WTC11 (cell line): ENCODE measurements around the gene WNT3. TPM values are rescaled to one million over a fixed set of nuclear protein-coding genes. Genes with fewer than 3 reads are reported as not detected.

Experiments used
- ATAC-seq: fragments of 200-7000 bp; cut with Tn5 transposase; 2 replicates; pipeline ENCODE4 v1.10.0; 2021; ENCODE audit warnings: mild to moderate bottlenecking, moderate library complexity
- CTCF ChIA-PET: fragments of 300-600 bp; sonication (Branson Sonifier 250); formaldehyde crosslinking; loops from one replicate; lab custom pipeline; 2021; ENCODE audit warnings: antibody characterized with exemption; lab: Charles Lee
- POLR2A ChIA-PET: fragments of 350-600 bp; sonication (Branson Sonifier 250); formaldehyde crosslinking; loops from one replicate; lab custom pipeline; 2021; ENCODE audit warnings: antibody characterized with exemption; lab: Charles Lee
- DNase-seq: peaks from one replicate; pipeline ENCODE4 v3.0.0; 2021; ENCODE audit warnings: low spot score
- H3K27ac Mint-ChIP-seq: 2 replicates; pipeline ENCODE4 v1.8.0; 2021; ENCODE audit warnings: mixed read lengths
- H3K27me3 Mint-ChIP-seq: 2 replicates; pipeline ENCODE4 v1.8.0; 2021; ENCODE audit warnings: low read depth, mild to moderate bottlenecking, moderate library complexity, mixed read lengths
- H3K36me3 Mint-ChIP-seq: 2 replicates; pipeline ENCODE4 v1.8.0; 2021; ENCODE audit warnings: mixed read lengths
- H3K4me1 Mint-ChIP-seq: 2 replicates; pipeline ENCODE4 v1.8.0; 2022; ENCODE audit warnings: mixed read lengths
- H3K4me3 Mint-ChIP-seq: 2 replicates; pipeline ENCODE4 v1.8.0; 2021; ENCODE audit warnings: mild to moderate bottlenecking, moderate library complexity, mixed read lengths
- H3K9me3 Mint-ChIP-seq: 2 replicates; pipeline ENCODE4 v1.8.0; 2021; ENCODE audit warnings: mixed read lengths
- CBFB ChIP-seq: sonication (generic); formaldehyde crosslinking; IDR thresholded peaks from 2 replicates; pipeline ENCODE4 v1.8.1; 2022; ENCODE audit warnings: mild to moderate bottlenecking, low read depth, missing genetic modification reagents
- CREB1 ChIP-seq: sonication (generic); formaldehyde crosslinking; IDR thresholded peaks from 2 replicates; pipeline ENCODE4 v1.8.0; 2023; ENCODE audit warnings: mild to moderate bottlenecking, missing genetic modification reagents
- ESRRA ChIP-seq: sonication (generic); formaldehyde crosslinking; IDR thresholded peaks from 2 replicates; pipeline ENCODE4 v1.8.1; 2022; ENCODE audit warnings: mild to moderate bottlenecking, missing genetic modification reagents, borderline replicate concordance
- FOXJ3 ChIP-seq: sonication (generic); formaldehyde crosslinking; IDR thresholded peaks from 2 replicates; pipeline ENCODE4 v1.9.0; 2021; ENCODE audit warnings: missing genetic modification reagents, mild to moderate bottlenecking, borderline replicate concordance
- KAT7 ChIP-seq: sonication (generic); formaldehyde crosslinking; IDR thresholded peaks from 2 replicates; pipeline ENCODE4 v1.8.1; 2023; ENCODE audit warnings: missing genetic modification reagents, mild to moderate bottlenecking, borderline replicate concordance
- ZNF121 ChIP-seq: sonication (generic); formaldehyde crosslinking; IDR thresholded peaks from 2 replicates; pipeline ENCODE4 v1.8.0; 2023; ENCODE audit warnings: missing genetic modification reagents
- ZNF138 ChIP-seq: sonication (generic); formaldehyde crosslinking; conservative IDR thresholded peaks from 2 replicates; pipeline ENCODE4 v1.8.1; 2022; ENCODE audit warnings: mild to moderate bottlenecking, moderate library complexity, missing genetic modification reagents
- ZNF219 ChIP-seq: sonication (generic); formaldehyde crosslinking; IDR thresholded peaks from 2 replicates; pipeline ENCODE4 v1.8.0; 2023; ENCODE audit warnings: missing genetic modification reagents, mild to moderate bottlenecking, borderline replicate concordance
- ZNF232 ChIP-seq: sonication (generic); formaldehyde crosslinking; IDR thresholded peaks from 2 replicates; pipeline ENCODE4 v1.8.0; 2022; ENCODE audit warnings: mild to moderate bottlenecking, missing genetic modification reagents
- ZNF423 ChIP-seq: fragments of 250-450 bp; sonication (Bioruptor Pico); IDR thresholded peaks from 2 replicates; pipeline ENCODE4 v2.1.2; 2022; ENCODE audit warnings: mild to moderate bottlenecking, moderate library complexity
- total RNA-seq: library from RNA; stranded (reverse); gene quantifications from 3 replicates; pipeline ENCODE4 v1.2.3, GENCODE V29; 2021
- TF ChIP-seq, protein P1 (sequence below): sonication (generic); formaldehyde crosslinking; IDR thresholded peaks from 2 replicates; pipeline ENCODE4 v1.8.0; 2022; ENCODE audit warnings: mild to moderate bottlenecking, missing genetic modification reagents
- TF ChIP-seq, protein P2 (sequence below): sonication (generic); formaldehyde crosslinking; IDR thresholded peaks from 2 replicates; pipeline ENCODE4 v1.8.0; 2022; ENCODE audit warnings: missing genetic modification reagents
- TF ChIP-seq, protein P3 (sequence below): sonication (generic); formaldehyde crosslinking; conservative IDR thresholded peaks from 2 replicates; pipeline ENCODE4 v1.8.1; 2022; ENCODE audit warnings: mild to moderate bottlenecking, missing genetic modification reagents
- TF ChIP-seq, protein P4 (sequence below): sonication (generic); formaldehyde crosslinking; IDR thresholded peaks from 2 replicates; pipeline ENCODE4 v1.8.0; 2023; ENCODE audit warnings: missing genetic modification reagents, mild to moderate bottlenecking, borderline replicate concordance
- TF ChIP-seq, protein P5 (sequence below): sonication (generic); formaldehyde crosslinking; IDR thresholded peaks from 2 replicates; pipeline ENCODE4 v1.8.1; 2022; ENCODE audit warnings: mild to moderate bottlenecking, missing genetic modification reagents, moderate library complexity, borderline replicate concordance
- TF ChIP-seq, protein P6 (sequence below): fragments of 250-450 bp; sonication (Bioruptor Pico); IDR thresholded peaks from 2 replicates; pipeline ENCODE4 v1.8.0; 2021; ENCODE audit warnings: mild to moderate bottlenecking
- TF ChIP-seq, protein P7 (sequence below): sonication (generic); formaldehyde crosslinking; IDR thresholded peaks from 2 replicates; pipeline ENCODE4 v1.8.1; 2023; ENCODE audit warnings: mild to moderate bottlenecking, missing genetic modification reagents
- TF ChIP-seq, protein P8 (sequence below): fragments of 250-450 bp; sonication (Bioruptor Pico); IDR thresholded peaks from 2 replicates; pipeline ENCODE4 v1.9.0; 2021; ENCODE audit warnings: mild to moderate bottlenecking

Gene WNT3
- total RNA-seq, 1 experiment from 2014 or later = 14.1 TPM

DNA sequence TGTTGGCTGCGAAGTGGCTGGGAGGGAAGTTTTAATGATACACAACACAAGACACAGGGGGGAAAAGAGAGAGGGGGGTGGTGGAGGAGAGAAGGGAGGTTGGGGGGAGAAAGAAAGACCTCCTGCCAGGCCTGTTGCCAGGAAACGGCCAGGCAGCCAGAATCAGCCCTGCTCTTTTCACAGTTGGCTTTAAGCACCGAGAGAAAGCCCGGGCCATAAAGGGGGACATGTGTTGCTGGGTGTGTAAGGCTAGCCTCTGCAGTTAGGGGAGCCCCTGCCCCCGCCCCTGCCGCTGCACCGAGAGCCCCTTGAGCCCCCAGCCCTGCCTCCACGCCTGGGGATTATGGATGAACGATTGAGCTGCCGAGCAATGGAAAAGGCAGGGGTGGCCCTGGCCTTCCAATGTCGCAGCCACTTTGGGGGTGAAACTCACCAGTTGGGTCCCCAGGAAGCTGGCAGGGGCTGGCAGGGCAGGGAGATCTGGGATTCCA is 13.9 kb upstream of the WNT3 start:
- TF ChIP-seq CREB1 (CRISPR knock-in tag) (no peak), KAT7 (no peak), ZNF219 (no peak), CBFB (no peak), ZNF423 (CRISPR knock-in tag) (no peak), ESRRA (CRISPR knock-in tag) (no peak), FOXJ3 (CRISPR knock-in tag) (no peak)
- TF ChIP-seq, protein P1, sequence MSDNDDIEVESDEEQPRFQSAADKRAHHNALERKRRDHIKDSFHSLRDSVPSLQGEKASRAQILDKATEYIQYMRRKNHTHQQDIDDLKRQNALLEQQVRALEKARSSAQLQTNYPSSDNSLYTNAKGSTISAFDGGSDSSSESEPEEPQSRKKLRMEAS = no peak
- TF ChIP-seq, protein P2, sequence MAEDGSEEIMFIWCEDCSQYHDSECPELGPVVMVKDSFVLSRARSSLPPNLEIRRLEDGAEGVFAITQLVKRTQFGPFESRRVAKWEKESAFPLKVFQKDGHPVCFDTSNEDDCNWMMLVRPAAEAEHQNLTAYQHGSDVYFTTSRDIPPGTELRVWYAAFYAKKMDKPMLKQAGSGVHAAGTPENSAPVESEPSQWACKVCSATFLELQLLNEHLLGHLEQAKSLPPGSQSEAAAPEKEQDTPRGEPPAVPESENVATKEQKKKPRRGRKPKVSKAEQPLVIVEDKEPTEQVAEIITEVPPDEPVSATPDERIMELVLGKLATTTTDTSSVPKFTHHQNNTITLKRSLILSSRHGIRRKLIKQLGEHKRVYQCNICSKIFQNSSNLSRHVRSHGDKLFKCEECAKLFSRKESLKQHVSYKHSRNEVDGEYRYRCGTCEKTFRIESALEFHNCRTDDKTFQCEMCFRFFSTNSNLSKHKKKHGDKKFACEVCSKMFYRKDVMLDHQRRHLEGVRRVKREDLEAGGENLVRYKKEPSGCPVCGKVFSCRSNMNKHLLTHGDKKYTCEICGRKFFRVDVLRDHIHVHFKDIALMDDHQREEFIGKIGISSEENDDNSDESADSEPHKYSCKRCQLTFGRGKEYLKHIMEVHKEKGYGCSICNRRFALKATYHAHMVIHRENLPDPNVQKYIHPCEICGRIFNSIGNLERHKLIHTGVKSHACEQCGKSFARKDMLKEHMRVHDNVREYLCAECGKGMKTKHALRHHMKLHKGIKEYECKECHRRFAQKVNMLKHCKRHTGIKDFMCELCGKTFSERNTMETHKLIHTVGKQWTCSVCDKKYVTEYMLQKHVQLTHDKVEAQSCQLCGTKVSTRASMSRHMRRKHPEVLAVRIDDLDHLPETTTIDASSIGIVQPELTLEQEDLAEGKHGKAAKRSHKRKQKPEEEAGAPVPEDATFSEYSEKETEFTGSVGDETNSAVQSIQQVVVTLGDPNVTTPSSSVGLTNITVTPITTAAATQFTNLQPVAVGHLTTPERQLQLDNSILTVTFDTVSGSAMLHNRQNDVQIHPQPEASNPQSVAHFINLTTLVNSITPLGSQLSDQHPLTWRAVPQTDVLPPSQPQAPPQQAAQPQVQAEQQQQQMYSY (CRISPR knock-in tag) = no peak
- TF ChIP-seq, protein P3, sequence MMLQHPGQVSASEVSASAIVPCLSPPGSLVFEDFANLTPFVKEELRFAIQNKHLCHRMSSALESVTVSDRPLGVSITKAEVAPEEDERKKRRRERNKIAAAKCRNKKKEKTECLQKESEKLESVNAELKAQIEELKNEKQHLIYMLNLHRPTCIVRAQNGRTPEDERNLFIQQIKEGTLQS (CRISPR knock-in tag) = no peak
- TF ChIP-seq, protein P4, sequence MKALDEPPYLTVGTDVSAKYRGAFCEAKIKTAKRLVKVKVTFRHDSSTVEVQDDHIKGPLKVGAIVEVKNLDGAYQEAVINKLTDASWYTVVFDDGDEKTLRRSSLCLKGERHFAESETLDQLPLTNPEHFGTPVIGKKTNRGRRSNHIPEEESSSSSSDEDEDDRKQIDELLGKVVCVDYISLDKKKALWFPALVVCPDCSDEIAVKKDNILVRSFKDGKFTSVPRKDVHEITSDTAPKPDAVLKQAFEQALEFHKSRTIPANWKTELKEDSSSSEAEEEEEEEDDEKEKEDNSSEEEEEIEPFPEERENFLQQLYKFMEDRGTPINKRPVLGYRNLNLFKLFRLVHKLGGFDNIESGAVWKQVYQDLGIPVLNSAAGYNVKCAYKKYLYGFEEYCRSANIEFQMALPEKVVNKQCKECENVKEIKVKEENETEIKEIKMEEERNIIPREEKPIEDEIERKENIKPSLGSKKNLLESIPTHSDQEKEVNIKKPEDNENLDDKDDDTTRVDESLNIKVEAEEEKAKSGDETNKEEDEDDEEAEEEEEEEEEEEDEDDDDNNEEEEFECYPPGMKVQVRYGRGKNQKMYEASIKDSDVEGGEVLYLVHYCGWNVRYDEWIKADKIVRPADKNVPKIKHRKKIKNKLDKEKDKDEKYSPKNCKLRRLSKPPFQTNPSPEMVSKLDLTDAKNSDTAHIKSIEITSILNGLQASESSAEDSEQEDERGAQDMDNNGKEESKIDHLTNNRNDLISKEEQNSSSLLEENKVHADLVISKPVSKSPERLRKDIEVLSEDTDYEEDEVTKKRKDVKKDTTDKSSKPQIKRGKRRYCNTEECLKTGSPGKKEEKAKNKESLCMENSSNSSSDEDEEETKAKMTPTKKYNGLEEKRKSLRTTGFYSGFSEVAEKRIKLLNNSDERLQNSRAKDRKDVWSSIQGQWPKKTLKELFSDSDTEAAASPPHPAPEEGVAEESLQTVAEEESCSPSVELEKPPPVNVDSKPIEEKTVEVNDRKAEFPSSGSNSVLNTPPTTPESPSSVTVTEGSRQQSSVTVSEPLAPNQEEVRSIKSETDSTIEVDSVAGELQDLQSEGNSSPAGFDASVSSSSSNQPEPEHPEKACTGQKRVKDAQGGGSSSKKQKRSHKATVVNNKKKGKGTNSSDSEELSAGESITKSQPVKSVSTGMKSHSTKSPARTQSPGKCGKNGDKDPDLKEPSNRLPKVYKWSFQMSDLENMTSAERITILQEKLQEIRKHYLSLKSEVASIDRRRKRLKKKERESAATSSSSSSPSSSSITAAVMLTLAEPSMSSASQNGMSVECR (CRISPR knock-in tag) = no peak
- TF ChIP-seq, protein P5, sequence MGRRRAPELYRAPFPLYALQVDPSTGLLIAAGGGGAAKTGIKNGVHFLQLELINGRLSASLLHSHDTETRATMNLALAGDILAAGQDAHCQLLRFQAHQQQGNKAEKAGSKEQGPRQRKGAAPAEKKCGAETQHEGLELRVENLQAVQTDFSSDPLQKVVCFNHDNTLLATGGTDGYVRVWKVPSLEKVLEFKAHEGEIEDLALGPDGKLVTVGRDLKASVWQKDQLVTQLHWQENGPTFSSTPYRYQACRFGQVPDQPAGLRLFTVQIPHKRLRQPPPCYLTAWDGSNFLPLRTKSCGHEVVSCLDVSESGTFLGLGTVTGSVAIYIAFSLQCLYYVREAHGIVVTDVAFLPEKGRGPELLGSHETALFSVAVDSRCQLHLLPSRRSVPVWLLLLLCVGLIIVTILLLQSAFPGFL (CRISPR knock-in tag) = no peak
- no peaks in the 10 kb centered on the region for H3K9me3 Mint-ChIP-seq
- POLR2A ChIA-PET = interaction anchor here (0.6 kb wide), 1 partner anchor 877 kb away, joined by 3 read pairs; no protein-coding TSS in a partner anchor
- no peaks in the 10 kb centered on the region for H3K36me3 Mint-ChIP-seq
- ATAC-seq (peak; percentile 13; the same call in 1 of the 2 replicates), DNase-seq (no peak)
- H3K27me3 Mint-ChIP-seq = peaks cover 34% of the 10 kb centered on the region
- H3K27ac Mint-ChIP-seq = no peak overlapping the region
- H3K4me3 Mint-ChIP-seq = no peak overlapping the region
- CTCF ChIA-PET = interaction anchor here (1.0 to 2.7 kb wide), 7 partner anchors 10 to 110 kb away, joined by 3 to 13 read pairs (median 8); no protein-coding TSS in a partner anchor
- peaks cover 42% of the 10 kb centered on the region for H3K4me1 Mint-ChIP-seq

DNA sequence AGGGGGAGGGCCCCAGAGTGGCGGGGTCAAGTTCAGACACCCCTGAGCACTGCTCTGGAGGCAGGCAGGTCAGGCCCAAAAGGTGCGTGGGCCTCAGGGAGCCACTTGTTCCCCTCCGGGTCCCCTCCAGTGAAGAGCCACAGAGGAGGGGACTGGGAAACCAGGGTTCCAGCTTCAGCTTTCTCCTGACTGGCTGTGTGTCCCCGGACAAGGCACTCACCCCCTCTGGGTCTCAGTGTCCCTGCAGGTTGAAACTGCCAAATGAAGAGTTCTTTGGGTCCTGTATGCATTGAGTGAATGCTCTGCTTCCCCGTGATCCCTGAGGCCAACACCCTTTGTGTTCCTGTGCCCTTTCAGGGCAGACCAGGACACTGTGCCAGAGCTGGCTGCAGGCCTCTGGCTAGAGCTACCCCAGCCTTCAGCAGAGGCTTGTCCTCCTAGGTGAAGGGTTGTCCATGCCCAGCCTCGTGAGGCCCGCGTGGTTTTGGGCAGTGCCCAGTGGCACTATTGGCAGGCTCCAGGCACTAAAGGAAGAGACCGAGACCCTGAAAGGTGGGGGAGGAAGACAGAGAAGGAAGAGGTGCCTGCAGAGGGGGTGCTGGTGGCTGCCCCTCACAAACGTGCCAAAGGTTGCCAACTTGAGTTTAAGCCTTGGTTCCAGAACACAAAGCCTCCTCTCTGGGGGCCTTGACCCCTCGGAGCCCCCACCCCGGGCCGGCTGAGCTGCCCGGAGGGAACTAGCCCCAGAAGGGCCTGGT is 13.3 kb upstream of the WNT3 start:
- no peak overlapping the region for H3K27ac Mint-ChIP-seq
- peaks cover 42% of the 10 kb centered on the region for H3K4me1 Mint-ChIP-seq
- peaks cover 38% of the 10 kb centered on the region for H3K27me3 Mint-ChIP-seq
- H3K4me3 Mint-ChIP-seq = peak overlapping the region; percentile 36
- POLR2A ChIA-PET = no interaction called here
- ATAC-seq = no peak
- CTCF ChIA-PET = interaction anchor here (1.9 to 2.7 kb wide), 3 partner anchors 9 to 110 kb away, joined by 12 to 13 read pairs (median 12); no protein-coding TSS in a partner anchor
- H3K9me3 Mint-ChIP-seq = no peaks in the 10 kb centered on the region
- H3K36me3 Mint-ChIP-seq = no peaks in the 10 kb centered on the region
- DNase-seq = no peak
- no peak for TF ChIP-seq KAT7
- TF ChIP-seq ZNF138 (CRISPR knock-in tag) = no peak
- no peak for TF ChIP-seq ZNF232 (CRISPR knock-in tag)
- TF ChIP-seq, protein P6, sequence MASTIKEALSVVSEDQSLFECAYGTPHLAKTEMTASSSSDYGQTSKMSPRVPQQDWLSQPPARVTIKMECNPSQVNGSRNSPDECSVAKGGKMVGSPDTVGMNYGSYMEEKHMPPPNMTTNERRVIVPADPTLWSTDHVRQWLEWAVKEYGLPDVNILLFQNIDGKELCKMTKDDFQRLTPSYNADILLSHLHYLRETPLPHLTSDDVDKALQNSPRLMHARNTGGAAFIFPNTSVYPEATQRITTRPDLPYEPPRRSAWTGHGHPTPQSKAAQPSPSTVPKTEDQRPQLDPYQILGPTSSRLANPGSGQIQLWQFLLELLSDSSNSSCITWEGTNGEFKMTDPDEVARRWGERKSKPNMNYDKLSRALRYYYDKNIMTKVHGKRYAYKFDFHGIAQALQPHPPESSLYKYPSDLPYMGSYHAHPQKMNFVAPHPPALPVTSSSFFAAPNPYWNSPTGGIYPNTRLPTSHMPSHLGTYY (CRISPR knock-in tag) = no peak
- TF ChIP-seq ZNF121 = no peak
- TF ChIP-seq, protein P7, sequence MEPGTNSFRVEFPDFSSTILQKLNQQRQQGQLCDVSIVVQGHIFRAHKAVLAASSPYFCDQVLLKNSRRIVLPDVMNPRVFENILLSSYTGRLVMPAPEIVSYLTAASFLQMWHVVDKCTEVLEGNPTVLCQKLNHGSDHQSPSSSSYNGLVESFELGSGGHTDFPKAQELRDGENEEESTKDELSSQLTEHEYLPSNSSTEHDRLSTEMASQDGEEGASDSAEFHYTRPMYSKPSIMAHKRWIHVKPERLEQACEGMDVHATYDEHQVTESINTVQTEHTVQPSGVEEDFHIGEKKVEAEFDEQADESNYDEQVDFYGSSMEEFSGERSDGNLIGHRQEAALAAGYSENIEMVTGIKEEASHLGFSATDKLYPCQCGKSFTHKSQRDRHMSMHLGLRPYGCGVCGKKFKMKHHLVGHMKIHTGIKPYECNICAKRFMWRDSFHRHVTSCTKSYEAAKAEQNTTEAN (CRISPR knock-in tag) = no peak
- TF ChIP-seq, protein P8, sequence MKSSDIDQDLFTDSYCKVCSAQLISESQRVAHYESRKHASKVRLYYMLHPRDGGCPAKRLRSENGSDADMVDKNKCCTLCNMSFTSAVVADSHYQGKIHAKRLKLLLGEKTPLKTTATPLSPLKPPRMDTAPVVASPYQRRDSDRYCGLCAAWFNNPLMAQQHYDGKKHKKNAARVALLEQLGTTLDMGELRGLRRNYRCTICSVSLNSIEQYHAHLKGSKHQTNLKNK = no peak
